K562 (cell line): Measurements from ENCODE around the gene MYO1E. TPM values are rescaled to one million over a fixed set of nuclear protein-coding genes. Genes with fewer than 3 reads are reported as not detected.

ENCODE experiments used
- ATAC-seq: fragments of 200-7000 bp; cut with Tn5 transposase; 3 replicates; pipeline ENCODE4 v1.9.1; 2020; ENCODE audit warnings: moderate library complexity
- BruUV-seq: library from RNA; stranded (reverse); fragments of 400-500 nt; replicated peaks from 2 replicates; lab custom pipeline; 2021; lab: Mats Ljungman, UMichigan
- CTCF ChIA-PET: fragments of 300-600 bp; formaldehyde crosslinking; extraction: SDS; loops from one replicate; lab custom pipeline; 2021; ENCODE audit warnings: low intra/inter-chr PET ratio; lab: Yijun Ruan, JAX
- POLR2A ChIA-PET: fragments of 300-600, 350-650 bp; sonication (Branson Sonifier 250); formaldehyde crosslinking; extraction: SDS; loops from one replicate; lab custom pipeline; 2021; ENCODE audit warnings: antibody characterized with exemption, inconsistent platforms; lab: Yijun Ruan, JAX
- DNase-seq, 4 experiments: peaks; one replicate each; pipeline versions ENCODE4 v3.0.0 to v3.0.0-alpha.2; 2011 to 2018; ENCODE audit warnings: low spot score in 3 of 4, mixed read lengths in 3 of 4; ENCODE audit errors: extremely low read depth in 1 of 4
- FAIRE-seq: peaks from 2 replicates; lab custom pipeline; 2011; peaks lifted over from hg19 to GRCh38; lab: Jason Lieb, UNC
- H2AFZ ChIP-seq: 2 replicates; pipeline ENCODE4 v1.6.0; 2011; ENCODE audit warnings: low read depth, low read length, control low read depth, inconsistent platforms
- H3K27ac ChIP-seq: fragments of 200-600 bp; 3 replicates; pipeline ENCODE4 v1.8.0; 2011; ENCODE audit warnings: low read depth, mild to moderate bottlenecking, control low read depth, inconsistent platforms, low read length, moderate library complexity, mixed read lengths; ENCODE audit errors: extremely low read depth
- H3K27me3 ChIP-seq, 2 experiments: fragments of 300-600 bp in 1 of 2; 2 replicates in 1 of 2; 3 replicates in 1 of 2; pipeline versions ENCODE4 v1.6.0 to v1.8.0; 2011; ENCODE audit warnings: inconsistent platforms in 2 of 2, low read length in 2 of 2, mild to moderate bottlenecking in 1 of 2, mixed read lengths in 1 of 2, moderate library complexity in 1 of 2; ENCODE audit not compliant: control insufficient read depth in 2 of 2, insufficient read depth in 2 of 2
- H3K36me3 ChIP-seq: fragments of 300-600 bp; 3 replicates; pipeline ENCODE4 v1.8.0; 2011; ENCODE audit warnings: mild to moderate bottlenecking, low read length, inconsistent platforms; ENCODE audit not compliant: control insufficient read depth, insufficient read depth
- H3K4me1 ChIP-seq, 2 experiments: fragments of 200-600 bp in 1 of 2; replicated peaks in 1 of 2; 2 replicates in 1 of 2; 3 replicates in 1 of 2; pipeline versions ENCODE4 v1.5.1 to v1.8.0; 2011; ENCODE audit warnings: inconsistent platforms in 2 of 2, low read length in 2 of 2, mild to moderate bottlenecking in 1 of 2, mixed read lengths in 1 of 2, moderate library complexity in 1 of 2; ENCODE audit not compliant: control insufficient read depth in 2 of 2, insufficient read depth in 2 of 2
- H3K4me2 ChIP-seq: 2 replicates; pipeline ENCODE4 v1.6.1; 2011; ENCODE audit warnings: low read length, control low read depth, inconsistent platforms, mixed read lengths; ENCODE audit not compliant: insufficient read depth
- H3K4me3 ChIP-seq: fragments of 200-600 bp; sonication (generic), shearing (Covaris generic); 2 replicates; pipeline ENCODE4 v1.5.1; 2016; ENCODE audit warnings: control low read depth, inconsistent platforms
- H3K79me2 ChIP-seq: fragments of 200-600 bp; 3 replicates; pipeline ENCODE4 v1.8.0; 2011; ENCODE audit warnings: low read length, inconsistent platforms; ENCODE audit not compliant: control insufficient read depth, insufficient read depth
- H3K9ac ChIP-seq, 2 experiments: 2 replicates each; pipeline versions ENCODE4 v1.6.0 to v1.6.1; 2011; ENCODE audit warnings: low read depth in 2 of 2, low read length in 2 of 2, control low read depth in 1 of 2, inconsistent platforms in 1 of 2, mild to moderate bottlenecking in 1 of 2, mixed read lengths in 1 of 2; ENCODE audit not compliant: insufficient read depth in 1 of 2
- H3K9me1 ChIP-seq: one replicate; pipeline ENCODE4 v1.6.0; 2011; ENCODE audit warnings: inconsistent platforms, mild to moderate bottlenecking, low read length, moderate library complexity; ENCODE audit not compliant: control insufficient read depth, insufficient read depth
- H3K9me3 ChIP-seq: replicated peaks from 2 replicates; pipeline ENCODE4 v1.5.1; 2011; ENCODE audit warnings: low read depth, low read length, inconsistent platforms; ENCODE audit not compliant: control insufficient read depth, insufficient read depth
- H4K20me1 ChIP-seq: replicated peaks from 2 replicates; pipeline ENCODE4 v1.6.1; 2011; ENCODE audit warnings: low read length, inconsistent platforms, mixed read lengths; ENCODE audit not compliant: control insufficient read depth, insufficient read depth
- ATF1 ChIP-seq, 2 experiments: fragments of 450-650 bp in 1 of 2; IDR thresholded peaks; 2 replicates each; pipeline ENCODE4 v1.6.1; 2016; ENCODE audit warnings: missing compliant biosample characterization in 1 of 2, missing genetic modification characterization in 1 of 2
- BRCA1 ChIP-seq, 2 experiments: fragments of 450-650 bp in 1 of 2; sonication (generic) in 1 of 2; formaldehyde crosslinking in 1 of 2; IDR thresholded peaks; 2 replicates each; pipeline versions ENCODE4 v1.5.0 to v1.6.1; 2017 to 2020; ENCODE audit warnings: mild to moderate bottlenecking in 1 of 2, missing genetic modification reagents in 1 of 2
- CREB3L1 ChIP-seq: fragments of 450-650 bp; IDR thresholded peaks from 2 replicates; pipeline ENCODE4 v1.6.1; 2014; ENCODE audit warnings: low read depth, mild to moderate bottlenecking, moderate library complexity, borderline replicate concordance
- DMBX1 ChIP-seq: fragments of 250-450 bp; sonication (Bioruptor Pico); IDR thresholded peaks from 2 replicates; pipeline ENCODE4 v1.8.0; 2022; ENCODE audit warnings: inconsistent platforms, mild to moderate bottlenecking, moderate library complexity, borderline replicate concordance
- EWSR1 ChIP-seq: fragments of 450-650 bp; IDR thresholded peaks from 2 replicates; pipeline ENCODE4 v1.6.1; 2018; ENCODE audit warnings: borderline replicate concordance, mild to moderate bottlenecking, low read depth, moderate library complexity; ENCODE audit not compliant: partially characterized antibody
- ILK ChIP-seq: fragments of 450-650 bp; IDR thresholded peaks from 2 replicates; pipeline ENCODE4 v1.6.1; 2016; ENCODE audit warnings: missing genetic modification characterization, low read depth, mild to moderate bottlenecking, missing compliant biosample characterization, moderate library complexity, borderline replicate concordance
- NONO ChIP-seq, 2 experiments: fragments of 200-400 bp in 1 of 2; fragments of 450-650 bp in 1 of 2; formaldehyde crosslinking in 1 of 2; IDR thresholded peaks; 2 replicates each; pipeline ENCODE4 v1.6.1; 2017; ENCODE audit warnings: low read depth in 2 of 2, mild to moderate bottlenecking in 2 of 2, moderate library complexity in 2 of 2, low read length in 1 of 2
- NR2F6 ChIP-seq: fragments of 450-650 bp; formaldehyde crosslinking; IDR thresholded peaks from 2 replicates; pipeline ENCODE4 v1.4.0; 2020; ENCODE audit warnings: mild to moderate bottlenecking
- POLR2AphosphoS5 ChIP-seq: IDR thresholded peaks from 2 replicates; pipeline ENCODE4 v1.6.1; 2011; ENCODE audit warnings: mild to moderate bottlenecking, low read depth, low read length, moderate library complexity; ENCODE audit not compliant: control insufficient read depth, insufficient read depth
- PRPF4 ChIP-seq: fragments of 200-400 bp; formaldehyde crosslinking; IDR thresholded peaks from one replicate; pipeline ENCODE4 v1.6.1; 2017; ENCODE audit warnings: low read length, low read depth, mild to moderate bottlenecking; ENCODE audit not compliant: insufficient read depth, poor library complexity, severe bottlenecking
- PTBP1 ChIP-seq: fragments of 200-400 bp; formaldehyde crosslinking; IDR thresholded peaks from 2 replicates; pipeline ENCODE4 v1.6.1; 2017; ENCODE audit warnings: low read depth, low read length
- ZNF347 ChIP-seq: fragments of 450-650 bp; formaldehyde crosslinking; IDR thresholded peaks from 2 replicates; pipeline ENCODE4 v1.4.0; 2020; ENCODE audit warnings: low read depth, mild to moderate bottlenecking, moderate library complexity
- ZNF41 ChIP-seq: fragments of 250-450 bp; sonication (Bioruptor Pico); conservative IDR thresholded peaks from 2 replicates; pipeline ENCODE4 v1.4.0; 2020; ENCODE audit warnings: mild to moderate bottlenecking
- ZNF778 ChIP-seq: fragments of 450-650 bp; formaldehyde crosslinking; IDR thresholded peaks from 2 replicates; pipeline ENCODE4 v1.4.0; 2020; ENCODE audit warnings: mild to moderate bottlenecking, moderate library complexity
- WGBS: fragments of 100-300 bp; shearing (Covaris generic); methylation state at CpG from one replicate; pipeline ENCODE4 v1.1.6; 2016; ENCODE audit warnings: low coverage, mixed read lengths; ENCODE audit not compliant: insufficient coverage; ENCODE audit errors: missing lambda C conversion rate; 5-methylcytosine and 5-hydroxymethylcytosine counted together
- in situ Hi-C: fragments of 300-500 bp; cut with MboI; formaldehyde crosslinking; loops from 4 replicates; pipeline ENCODE4 v1.15.0; 2018; ENCODE audit warnings: inconsistent platforms, mixed read lengths
- intact Hi-C: fragments of 100-400 bp; cut with micrococcal nuclease; formaldehyde crosslinking; loops from 2 replicates; pipeline ENCODE4 v1.14.2; 2022
- polyA plus RNA-seq, 8 experiments: library from polyadenylated mRNA; depleted of rRNA in 4 of 8; stranded (reverse) in 5 of 8; unstranded in 3 of 8; fragments of >200 nt; fragmentation: Nextera tagmentation in 2 of 8; fragmentation: Illumina TruSeq in 1 of 8; extraction: Ambion mirVana in 2 of 8; extraction: Trizol in 1 of 8; gene quantifications; 2 replicates each; pipeline versions ENCODE4 v1.2.1 to v1.2.3, GENCODE V29; 2011 to 2014; ENCODE audit warnings: inconsistent platforms in 1 of 8, missing spikeins in 1 of 8
- total RNA-seq, 7 experiments: library from RNA; depleted of rRNA in 6 of 7; stranded (reverse); fragments of >200 nt in 6 of 7; fragmentation: Illumina TruSeq in 2 of 7; extraction: Trizol in 2 of 7; gene quantifications; 2 replicates each; pipeline versions ENCODE4 v1.2.1 to v1.2.3, GENCODE V29; 2011 to 2021; ENCODE audit warnings: low replicate concordance in 1 of 7

The MYO1E gene
- total and polyA plus RNA-seq, 9 of the 15 experiments (the other 6 are each of a cell fraction or from before 2014, with no cell fraction given), result under 0.01 to 0.44 (median 0.01) TPM; not detected in 6

DNA sequence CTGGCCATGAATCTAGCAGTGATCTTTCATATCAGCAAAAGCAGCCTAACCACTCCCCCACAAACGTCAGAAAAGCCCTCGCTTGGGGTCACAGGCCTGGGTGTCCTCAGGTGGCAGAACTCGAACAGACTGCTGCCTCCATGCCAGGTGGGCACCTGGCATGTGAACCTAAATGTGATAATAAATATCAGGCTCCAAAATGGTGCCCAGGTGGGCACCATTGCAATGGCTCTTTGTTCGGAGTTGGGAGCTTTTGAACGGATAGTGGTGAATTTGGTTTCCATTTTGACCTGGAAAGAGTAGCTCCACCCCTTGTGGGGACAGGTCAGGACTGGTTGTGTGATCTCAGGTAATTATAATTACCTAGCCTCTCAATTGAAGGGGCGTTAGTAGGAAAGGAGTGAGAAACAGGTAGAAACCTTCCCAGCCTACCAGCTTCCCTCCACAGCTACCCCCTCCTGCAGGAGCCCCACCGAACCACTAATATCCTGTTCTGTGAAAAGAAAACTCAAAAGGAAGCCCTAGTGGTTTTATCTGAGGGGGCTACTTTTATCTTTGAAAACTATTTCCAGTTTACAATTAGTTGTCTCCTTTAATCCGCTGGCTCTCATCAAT lies 18.1 kb downstream of the MYO1E start:
- WGBS, result 0% methylated on average over 8 of the region's 8 CpGs
- intact Hi-C loops, result no loop called here
- H3K27me3 ChIP-seq, result peaks cover 26 to 35% of the 10 kb centered on the region in 2 experiments; a peak in 4 of 5 replicates
- H3K9ac ChIP-seq, result no peak overlapping the region
- ChIA-PET POLR2A (no interaction called here), CTCF (no interaction called here)
- in situ Hi-C loops, result no loop called here
- no peak overlapping the region for H2AFZ ChIP-seq
- H3K27ac ChIP-seq, result no peak overlapping the region
- DNase-seq, result no peak
- no peaks in the 10 kb centered on the region for H3K36me3 ChIP-seq
- no peaks in the 10 kb centered on the region for H3K4me1 ChIP-seq
- no peak for ATAC-seq
- no peaks in the 10 kb centered on the region for H4K20me1 ChIP-seq
- no peaks in the 10 kb centered on the region for H3K9me3 ChIP-seq
- no peaks in the 10 kb centered on the region for H3K79me2 ChIP-seq
- no peaks in the 10 kb centered on the region for H3K9me1 ChIP-seq
- H3K4me2 ChIP-seq, result no peak overlapping the region
- no peak for FAIRE-seq
- BruUV-seq, result no TSS peak
- no peak for TF ChIP-seq ZNF778 (CRISPR knock-in tag)
- H3K4me3 ChIP-seq, result no peak overlapping the region

DNA sequence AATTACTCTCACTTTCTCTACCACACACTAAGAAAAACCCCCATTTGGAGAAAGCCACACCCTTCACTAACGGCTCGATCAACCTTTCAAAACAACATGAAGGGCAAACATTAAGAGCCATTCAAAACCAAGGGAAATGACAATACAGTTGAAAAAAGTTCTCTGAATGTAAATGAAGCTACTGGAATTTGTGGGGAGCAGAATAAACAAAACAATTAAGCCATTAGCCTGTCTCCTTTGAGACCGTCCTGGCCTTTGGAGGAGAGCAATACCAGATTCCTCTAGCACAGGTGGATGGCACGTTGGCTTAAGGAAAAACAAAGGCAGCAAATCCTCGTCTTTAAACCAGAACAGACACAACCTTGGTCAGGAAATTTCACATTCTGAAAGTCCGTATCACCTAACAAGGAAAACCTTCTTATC lies 18.7 kb downstream of the MYO1E start:
- DNase-seq (no peak), ATAC-seq (no peak), FAIRE-seq (no peak)
- CTCF ChIA-PET, result no interaction called here
- Histone ChIP-seq H3K27ac (no peak overlapping the region), H4K20me1 (no peaks in the 10 kb centered on the region), H3K4me2 (no peak overlapping the region), H3K36me3 (no peaks in the 10 kb centered on the region), H3K9ac (no peak overlapping the region), H3K27me3 (peaks cover 26 to 35% of the 10 kb centered on the region in 2 experiments; a peak in 4 of 5 replicates), H3K9me3 (no peaks in the 10 kb centered on the region), H3K4me1 (no peaks in the 10 kb centered on the region), H3K9me1 (no peaks in the 10 kb centered on the region), H2AFZ (no peak overlapping the region), H3K79me2 (no peaks in the 10 kb centered on the region), H3K4me3 (no peak overlapping the region)
- in situ Hi-C loops, result no loop called here
- POLR2A ChIA-PET, result no interaction called here
- no TSS peak for BruUV-seq
- intact Hi-C loops, result no loop called here
- WGBS, result 0% methylated on average over 6 of the region's 6 CpGs
- no peak for TF ChIP-seq PTBP1
- no peak for TF ChIP-seq ILK
- TF ChIP-seq EWSR1, result no peak
- TF ChIP-seq ZNF41, result no peak
- no peak for TF ChIP-seq PRPF4
- TF ChIP-seq BRCA1 (IDR thresholded peaks at IDR 0.05), result no peak
- no peak for TF ChIP-seq BRCA1 (CRISPR knock-in tag; IDR thresholded peaks at IDR 0.05)
- no peak for TF ChIP-seq POLR2AphosphoS5
- no peak for TF ChIP-seq ZNF347
- TF ChIP-seq NONO (IDR thresholded peaks at IDR 0.05; ENCODE audit: low read depth in 2 of 2, low read length in 1 of 2), result no peak
- no peak for TF ChIP-seq CREB3L1
- TF ChIP-seq NR2F6, result no peak
- no peak for TF ChIP-seq ATF1 (CRISPR knock-in tag; IDR thresholded peaks at IDR 0.05)
- TF ChIP-seq ATF1 (tag; IDR thresholded peaks at IDR 0.05), result no peak
- TF ChIP-seq DMBX1 (CRISPR knock-in tag), result no peak
